GM18907 (cell line): ENCODE results near the gene NLRP6.
A peak's percentile ranks its signal among the peaks of the same experiment; 100 is the strongest.
"Not testable (repeated sequence)": the region's sequence is repeated elsewhere in the genome, so short reads cannot be mapped to it uniquely, and the experiment has no call there.

ENCODE experiments used
- ATAC-seq: cut with Tn5 transposase; IDR thresholded peaks from one replicate; pipeline ENCODE4 v1.9.1; 2021; ENCODE audit warnings: mild to moderate bottlenecking, moderate library complexity; ENCODE audit not compliant: unreplicated experiment

NLRP6 gene

GRCh38 chr11:278001-278951 lies at the start of gene NLRP6:
Gene NLRP6 (plus strand): TSS chr11:278407. CDS start chr11:278570, 163 bp downstream.
- ATAC-seq: no peak

GRCh38 chr11:230431-230830 lies 47.8 kb upstream of the NLRP6 start:
- no peak for ATAC-seq

- ATAC-seq: no peak
Measured at GRCh38 chr11:232783-233565, 45.2 kb upstream of the NLRP6 start.

- no peak for ATAC-seq
Measured at GRCh38 chr11:235180-235579, 43.0 kb upstream of the NLRP6 start.

GRCh38 chr11:235609-235996 lies 42.6 kb upstream of the NLRP6 start:
- ATAC-seq: no peak

GRCh38 chr11:235997-236773 lies 42.0 kb upstream of the NLRP6 start, which contains the start of gene SIRT3:
Gene SIRT3 (minus strand): TSS chr11:236342. CDS start chr11:236328, 14 bp downstream.
- peak; percentile 71 for ATAC-seq

GRCh38 chr11:236774-237767 lies 41.1 kb upstream of the NLRP6 start, which contains the start of gene PSMD13:
Gene PSMD13 (plus strand): TSS chr11:236976. CDS start chr11:237050, 74 bp downstream.
- peak; percentile 82 for ATAC-seq

GRCh38 chr11:238346-238745 lies 39.9 kb upstream of the NLRP6 start:
- not testable (repeated sequence) for ATAC-seq

GRCh38 chr11:240315-240714 lies 37.9 kb upstream of the NLRP6 start:
- no peak for ATAC-seq

GRCh38 chr11:241634-242033 lies 36.6 kb upstream of the NLRP6 start:
- no peak for ATAC-seq

- no peak for ATAC-seq
Measured at GRCh38 chr11:244376-244775, 33.8 kb upstream of the NLRP6 start.

- no peak for ATAC-seq
Measured at GRCh38 chr11:249062-249461, 29.1 kb upstream of the NLRP6 start.

- no peak for ATAC-seq
Measured at GRCh38 chr11:250274-250673, 27.9 kb upstream of the NLRP6 start.

- ATAC-seq: no peak
Measured at GRCh38 chr11:250740-251299, 27.4 kb upstream of the NLRP6 start.

- no peak for ATAC-seq
Measured at GRCh38 chr11:251550-251949, 26.7 kb upstream of the NLRP6 start.

- no peak for ATAC-seq
Measured at GRCh38 chr11:252666-253065, 25.5 kb upstream of the NLRP6 start.

- no peak for ATAC-seq
Measured at GRCh38 chr11:253160-253885, 24.9 kb upstream of the NLRP6 start.

GRCh38 chr11:253886-254270 lies 24.3 kb upstream of the NLRP6 start:
- ATAC-seq: no peak

GRCh38 chr11:255176-255575 lies 23.0 kb upstream of the NLRP6 start:
- ATAC-seq: no peak
